Activated CD8-positive, alpha-beta memory T cell treated with anti-CD3 and anti-CD28 coated beads, Interleukin-2, amount 50 U/mL, for 24 hours (primary cell): Measurements from ENCODE around the gene SMARCD1.

Experiments
- DNase-seq: peaks from one replicate; pipeline ENCODE4 v3.0.0-alpha.2; 2020; ENCODE audit errors: extremely low read depth

The SMARCD1 gene

GRCh38 chr12:50104417-50105366 lies 19.6 kb downstream of the SMARCD1 start:
- DNase-seq, result no peak

- DNase-seq, result no peak
These were observed 20.8 kb downstream of the SMARCD1 start for GRCh38 chr12:50105913-50106450.

GRCh38 chr12:50106907-50107306 lies 21.8 kb downstream of the SMARCD1 start:
- no peak for DNase-seq

GRCh38 chr12:50107416-50108268 lies 22.5 kb downstream of the SMARCD1 start:
- DNase-seq, result no peak

- no peak for DNase-seq
These were observed 24.2 kb downstream of the SMARCD1 start for GRCh38 chr12:50109319-50109718.

- no peak for DNase-seq
These were observed 25.1 kb downstream of the SMARCD1 start for GRCh38 chr12:50110127-50110761.

- no peak for DNase-seq
These were observed 25.7 kb downstream of the SMARCD1 start for GRCh38 chr12:50110762-50111351.

GRCh38 chr12:50111395-50111692 lies 26.2 kb downstream of the SMARCD1 start:
- no peak for DNase-seq

GRCh38 chr12:50111693-50112455 lies 26.7 kb downstream of the SMARCD1 start, which contains the start of gene COX14:
Gene COX14 (plus strand): TSS chr12:50112236. CDS start chr12:50120044, 7,808 bp downstream.
- peak; percentile 99 for DNase-seq

GRCh38 chr12:50112456-50113218 lies 27.5 kb downstream of the SMARCD1 start:
- peak; percentile 6 for DNase-seq

GRCh38 chr12:50117057-50117622 lies 32.0 kb downstream of the SMARCD1 start:
- no peak for DNase-seq

GRCh38 chr12:50119387-50119786 lies 34.2 kb downstream of the SMARCD1 start:
- no peak for DNase-seq

GRCh38 chr12:50120521-50120920 lies 35.4 kb downstream of the SMARCD1 start:
- DNase-seq, result no peak

- no peak for DNase-seq
These were observed 35.8 kb downstream of the SMARCD1 start for GRCh38 chr12:50120953-50121352.

- no peak for DNase-seq
These were observed 36.5 kb downstream of the SMARCD1 start for GRCh38 chr12:50121641-50122040.

- DNase-seq, result no peak
These were observed 38.1 kb downstream of the SMARCD1 start for GRCh38 chr12:50123203-50123602.

GRCh38 chr12:50127546-50127945 lies 42.4 kb downstream of the SMARCD1 start:
- DNase-seq, result no peak

- no peak for DNase-seq
These were observed 44.1 kb downstream of the SMARCD1 start for GRCh38 chr12:50129290-50129689.

- no peak for DNase-seq
These were observed 47.5 kb downstream of the SMARCD1 start for GRCh38 chr12:50132505-50133135.
